AG04450 (cell line): ENCODE results near the gene TRIM44. TPM values are rescaled to one million over a fixed set of nuclear protein-coding genes. Genes with fewer than 3 reads are reported as not detected.
"Not testable (repeated sequence)": the region's sequence is repeated elsewhere in the genome, so short reads cannot be mapped to it uniquely, and the experiment has no call there.

Experiments used
- CTCF ChIA-PET: fragments of 300-600, 350-600 bp; formaldehyde crosslinking; extraction: SDS; loops from one replicate; lab custom pipeline; 2022; ENCODE audit warnings: antibody characterized with exemption, inconsistent platforms; lab: Charles Lee
- POLR2A ChIA-PET: fragments of 350-600 bp; formaldehyde crosslinking; extraction: SDS; loops from one replicate; lab custom pipeline; 2021; ENCODE audit warnings: antibody characterized with exemption, inconsistent platforms; lab: Yijun Ruan, JAX
- DNase-seq: peaks from one replicate; pipeline ENCODE4 v3.0.0-alpha.2; 2011; ENCODE audit warnings: low read depth, low spot score
- H3K27ac ChIP-seq: one replicate; pipeline ENCODE4 v1.5.1; 2012; ENCODE audit warnings: low read depth, low read length, control low read depth
- H3K27me3 ChIP-seq: one replicate; pipeline ENCODE4 v1.6.0; 2012; ENCODE audit warnings: low read length; ENCODE audit not compliant: control insufficient read depth, insufficient read depth
- H3K4me3 ChIP-seq: 2 replicates; pipeline ENCODE4 v1.5.1; 2011; ENCODE audit warnings: mild to moderate bottlenecking, low read depth, low read length, control low read depth
- H3K9me3 ChIP-seq: 2 replicates; pipeline ENCODE4 v1.5.1; 2012; ENCODE audit warnings: low read length; ENCODE audit not compliant: control insufficient read depth, insufficient read depth
- CTCF ChIP-seq: IDR thresholded peaks from 2 replicates; pipeline ENCODE4 v1.5.1; 2011; ENCODE audit warnings: low read depth, low read length, control low read depth, inconsistent platforms
- polyA plus RNA-seq: library from polyadenylated mRNA; depleted of rRNA; stranded (reverse); fragments of >200 nt; gene quantifications from 2 replicates; pipeline ENCODE4 v1.2.3, GENCODE V29; 2011

TRIM44 gene
- polyA plus RNA-seq, 1 experiment, result 70.7 TPM

- CTCF ChIA-PET, result interaction anchor here (1.8 kb wide), 1 partner anchor 33 kb away, joined by 7 read pairs; no protein-coding TSS in a partner anchor
- no peak for TF ChIP-seq CTCF
- POLR2A ChIA-PET, result no interaction called here
Observed at GRCh38 chr11:35855671-35856070, 193.1 kb downstream of the TRIM44 start.

GRCh38 chr11:35856259-35856658 lies 193.7 kb downstream of the TRIM44 start:
- TF ChIP-seq CTCF, result no peak
- DNase-seq, result no peak

More at GRCh38 chr11:35855671-35856070, 193.1 kb downstream of the TRIM44 start:
- Histone ChIP-seq H3K4me3 (no peak overlapping the region), H3K27ac (no peak overlapping the region), H3K9me3 (no peaks in the 10 kb centered on the region), H3K27me3 (peaks cover 14% of the 10 kb centered on the region)
- no peak for DNase-seq

GRCh38 chr11:35856756-35857155 lies 194.2 kb downstream of the TRIM44 start:
- H3K27ac ChIP-seq, result no peak overlapping the region
- TF ChIP-seq CTCF, result no peak
- POLR2A ChIA-PET, result no interaction called here
- DNase-seq, result no peak
- H3K9me3 ChIP-seq, result no peaks in the 10 kb centered on the region
- no peak overlapping the region for H3K4me3 ChIP-seq
- H3K27me3 ChIP-seq, result peaks cover 15% of the 10 kb centered on the region
- CTCF ChIA-PET, result interaction anchor here (0.6 kb wide), 1 partner anchor 35 kb away, joined by 3 read pairs; no protein-coding TSS in a partner anchor

More at GRCh38 chr11:35856259-35856658, 193.7 kb downstream of the TRIM44 start:
- H3K4me3 ChIP-seq, result no peak overlapping the region
- peaks cover 13% of the 10 kb centered on the region for H3K27me3 ChIP-seq
- no peaks in the 10 kb centered on the region for H3K9me3 ChIP-seq
- no peak overlapping the region for H3K27ac ChIP-seq
- CTCF ChIA-PET, result no interaction called here
- POLR2A ChIA-PET, result no interaction called here

- no peak overlapping the region for H3K27ac ChIP-seq
- no peak for DNase-seq
- peaks cover 15% of the 10 kb centered on the region for H3K27me3 ChIP-seq
- H3K9me3 ChIP-seq, result no peaks in the 10 kb centered on the region
- no peak overlapping the region for H3K4me3 ChIP-seq
- ChIA-PET POLR2A (no interaction called here), CTCF (no interaction called here)
- TF ChIP-seq CTCF, result no peak
Observed at GRCh38 chr11:35857922-35858321, 195.3 kb downstream of the TRIM44 start.

- Histone ChIP-seq H3K27ac (no peak overlapping the region), H3K27me3 (peaks cover 15% of the 10 kb centered on the region), H3K4me3 (no peak overlapping the region), H3K9me3 (no peaks in the 10 kb centered on the region)
- CTCF ChIA-PET, result no interaction called here
- POLR2A ChIA-PET, result no interaction called here
- no peak for DNase-seq
- no peak for TF ChIP-seq CTCF
Observed at GRCh38 chr11:35859301-35859700, 196.7 kb downstream of the TRIM44 start.

GRCh38 chr11:35860194-35860593 lies 197.6 kb downstream of the TRIM44 start:
- H3K4me3 ChIP-seq, H3K27ac ChIP-seq, H3K9me3 ChIP-seq, CTCF ChIA-PET, DNase-seq, POLR2A ChIA-PET: not testable (repeated sequence)
- H3K27me3 ChIP-seq, result peaks cover 13% of the 10 kb centered on the region
